Endothelial cell of umbilical vein (primary cell): ENCODE measurements around the gene SRGAP3. TPM values are rescaled to one million over a fixed set of nuclear protein-coding genes. Genes with fewer than 3 reads are reported as not detected.

Source experiments
- BruUV-seq: library from RNA; stranded (reverse); fragments of 400-500 nt; replicated peaks from 2 replicates; lab custom pipeline; 2021; lab: Mats Ljungman, UMichigan
- CTCF ChIA-PET: fragments of 300-600, 350-600 bp; sonication (Branson Sonifier 250); formaldehyde crosslinking; loops from one replicate; lab custom pipeline; 2021; ENCODE audit warnings: antibody characterized with exemption, inconsistent platforms; lab: Charles Lee
- POLR2A ChIA-PET: fragments of 300-600, 350-600 bp; sonication (Branson Sonifier 250); formaldehyde crosslinking; loops from one replicate; lab custom pipeline; 2021; ENCODE audit warnings: antibody characterized with exemption, inconsistent platforms; lab: Charles Lee
- DNase-seq: peaks from one replicate; pipeline ENCODE4 v3.0.0-alpha.2; 2011; ENCODE audit warnings: low read depth, low spot score
- FAIRE-seq: peaks from 2 replicates; lab custom pipeline; 2011; peaks lifted over from hg19 to GRCh38; lab: Jason Lieb, UNC
- H2AFZ ChIP-seq: 2 replicates; pipeline ENCODE4 v1.6.0; 2012; ENCODE audit warnings: low read depth, low read length, control low read depth, inconsistent platforms
- H3K27ac ChIP-seq: 2 replicates; pipeline ENCODE4 v1.5.1; 2011; ENCODE audit warnings: low read depth, mild to moderate bottlenecking, control low read depth, low read length, moderate library complexity; ENCODE audit not compliant: insufficient read depth
- H3K27me3 ChIP-seq, 2 experiments: 2 replicates each; pipeline versions ENCODE4 v1.6.0 to v1.6.1; 2011; ENCODE audit warnings: low read length in 2 of 2, mixed read lengths in 1 of 2; ENCODE audit not compliant: control insufficient read depth in 2 of 2, insufficient read depth in 2 of 2
- H3K36me3 ChIP-seq, 2 experiments: 2 replicates in 1 of 2; 3 replicates in 1 of 2; pipeline ENCODE4 v1.5.1; 2011; ENCODE audit warnings: low read length in 2 of 2, mild to moderate bottlenecking in 1 of 2, moderate library complexity in 1 of 2; ENCODE audit not compliant: control insufficient read depth in 2 of 2, insufficient read depth in 2 of 2; ENCODE audit errors: extremely low read depth in 1 of 2
- H3K4me1 ChIP-seq: 3 replicates; pipeline ENCODE4 v1.5.1; 2011; ENCODE audit warnings: mild to moderate bottlenecking, low read length; ENCODE audit not compliant: control insufficient read depth, insufficient read depth; ENCODE audit errors: extremely low read depth
- H3K4me2 ChIP-seq: 2 replicates; pipeline ENCODE4 v1.6.1; 2011; ENCODE audit warnings: low read length, control low read depth, mixed read lengths; ENCODE audit not compliant: insufficient read depth
- H3K4me3 ChIP-seq, 3 experiments: fragments of 200-600 bp in 1 of 3; sonication (generic), shearing (Covaris generic) in 1 of 3; replicated peaks in 1 of 3; 2 replicates each; pipeline ENCODE4 v1.5.1; 2011 to 2016; ENCODE audit warnings: control low read depth in 3 of 3, low read length in 3 of 3, mild to moderate bottlenecking in 2 of 3, inconsistent platforms in 1 of 3, low read depth in 1 of 3, moderate library complexity in 1 of 3; ENCODE audit not compliant: insufficient read depth in 1 of 3
- H3K79me2 ChIP-seq: 2 replicates; pipeline ENCODE4 v1.6.0; 2012; ENCODE audit warnings: low read length, inconsistent platforms; ENCODE audit not compliant: control insufficient read depth, insufficient read depth
- H3K9ac ChIP-seq: replicated peaks from 2 replicates; pipeline ENCODE3; 2011; ENCODE audit warnings: low read length, control low read depth; ENCODE audit not compliant: insufficient read depth; ENCODE audit errors: extremely low read depth
- H3K9me1 ChIP-seq: replicated peaks from 3 replicates; pipeline ENCODE4 v1.6.0; 2011; ENCODE audit warnings: mild to moderate bottlenecking, low read length; ENCODE audit not compliant: control insufficient read depth, insufficient read depth; ENCODE audit errors: extremely low read depth
- H3K9me3 ChIP-seq: replicated peaks from 2 replicates; pipeline ENCODE4 v1.5.1; 2012; ENCODE audit warnings: low read length, inconsistent platforms; ENCODE audit not compliant: control insufficient read depth, insufficient read depth
- H4K20me1 ChIP-seq: replicated peaks from 2 replicates; pipeline ENCODE3; 2011; ENCODE audit warnings: mild to moderate bottlenecking, low read length; ENCODE audit not compliant: control insufficient read depth, insufficient read depth; ENCODE audit errors: extremely low read depth
- EZH2 ChIP-seq: IDR thresholded peaks from 2 replicates; pipeline ENCODE4 v1.6.1; 2012; ENCODE audit warnings: borderline replicate concordance, low read depth, mild to moderate bottlenecking, moderate library complexity, low read length, inconsistent platforms; ENCODE audit not compliant: severe bottlenecking
- FOS ChIP-seq: IDR thresholded peaks from 2 replicates; pipeline ENCODE4 v1.6.1; 2011; ENCODE audit warnings: mild to moderate bottlenecking, low read length, moderate library complexity, borderline replicate concordance; ENCODE audit not compliant: insufficient read depth
- GATA2 ChIP-seq: IDR thresholded peaks from 2 replicates; pipeline ENCODE4 v1.7.0; 2011; ENCODE audit warnings: low read depth, mild to moderate bottlenecking, moderate library complexity, mixed read lengths, low read length; ENCODE audit not compliant: insufficient read length, insufficient read depth
- JUN ChIP-seq: IDR thresholded peaks from 2 replicates; pipeline ENCODE4 v1.6.1; 2011; ENCODE audit warnings: borderline replicate concordance, low read depth; ENCODE audit not compliant: insufficient read length, insufficient read depth
- MYC ChIP-seq: IDR thresholded peaks from one replicate; pipeline ENCODE4 v1.6.1; 2011; ENCODE audit warnings: mild to moderate bottlenecking, low read depth, low read length
- POLR2A ChIP-seq: IDR thresholded peaks from 2 replicates; pipeline ENCODE4 v1.6.1; 2012; ENCODE audit warnings: low read depth, mild to moderate bottlenecking, control low read depth, low read length
- POLR2AphosphoS5 ChIP-seq: IDR thresholded peaks from 2 replicates; pipeline ENCODE4 v1.6.1; 2012; ENCODE audit warnings: low read depth, mild to moderate bottlenecking, control low read depth, low read length, moderate library complexity; ENCODE audit not compliant: insufficient read depth
- dilution Hi-C: fragments of 300-500 bp; cut with MboI; formaldehyde crosslinking; loops from one replicate; pipeline ENCODE4 v1.15.0; 2019; ENCODE audit warnings: low sequenced_read_pairs; ENCODE audit not compliant: extremely low pct_ligation_motif_present
- intact Hi-C: fragments of 100-400 bp; cut with micrococcal nuclease; formaldehyde crosslinking; loops from one replicate; pipeline ENCODE4 v1.10.0; 2022
- polyA plus RNA-seq, 4 experiments: library from polyadenylated mRNA; depleted of rRNA in 3 of 4; stranded (reverse) in 3 of 4; unstranded in 1 of 4; fragments of >200 nt; gene quantifications; 2 replicates each; pipeline versions ENCODE4 v1.2.1 to v1.2.3, GENCODE V29; 2011 to 2012; ENCODE audit warnings: missing spikeins in 1 of 4
- total RNA-seq: library from RNA; stranded (reverse); gene quantifications from 2 replicates; pipeline ENCODE4 v1.2.3, GENCODE V29; 2021
- TF ChIP-seq, protein P1 (sequence below), 2 donors: IDR thresholded peaks; 1 replicate in 1 of 2; 2 replicates in 1 of 2; pipeline ENCODE4 v1.5.1; 2011; ENCODE audit warnings: low read length in 2 of 2, mild to moderate bottlenecking in 2 of 2, moderate library complexity in 2 of 2, control low read depth in 1 of 2, inconsistent platforms in 1 of 2, low read depth in 1 of 2; ENCODE audit not compliant: insufficient read depth in 1 of 2; ENCODE audit errors: extremely low read depth in 1 of 2
- TF ChIP-seq, protein P2 (sequence below): IDR thresholded peaks from 2 replicates; pipeline ENCODE4 v1.6.1; 2011; ENCODE audit not compliant: insufficient read depth, insufficient read length

SRGAP3 gene
- total and polyA plus RNA-seq, 2 donors (not counting 3 experiments of a cell fraction or from before 2014, with no cell fraction given): 0.06 TPM; not detected in 1

DNA sequence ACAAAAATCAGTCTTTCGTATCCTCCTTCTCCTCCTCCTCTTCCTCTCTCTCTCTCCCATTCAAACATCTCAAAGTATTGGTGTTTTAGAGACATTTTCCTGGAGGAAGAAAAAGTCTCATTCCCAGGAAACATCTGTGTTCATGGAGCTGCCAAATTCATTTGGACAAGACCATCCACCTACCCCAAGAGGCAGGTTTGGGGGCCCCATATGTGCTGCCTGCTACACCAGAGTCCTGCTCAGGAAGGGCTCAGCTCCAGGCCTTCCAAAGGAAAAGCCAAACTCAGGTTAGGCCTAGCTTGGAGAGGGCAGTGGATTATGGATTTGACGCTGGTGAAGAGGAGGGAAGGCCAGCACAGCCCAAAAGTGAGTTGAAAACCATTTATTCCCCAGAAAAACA is 131.2 kb downstream of the SRGAP3 start:
- Histone ChIP-seq H4K20me1 (no peaks in the 10 kb centered on the region), H3K4me3 (no peak overlapping the region), H3K79me2 (no peaks in the 10 kb centered on the region), H3K4me1 (no peaks in the 10 kb centered on the region), H3K9me1 (no peaks in the 10 kb centered on the region), H2AFZ (no peak overlapping the region), H3K27me3 (no peaks in the 10 kb centered on the region), H3K4me2 (no peak overlapping the region), H3K27ac (no peak overlapping the region), H3K36me3 (no peaks in the 10 kb centered on the region), H3K9ac (no peak overlapping the region), H3K9me3 (no peaks in the 10 kb centered on the region)
- CTCF ChIA-PET: no interaction called here
- POLR2A ChIA-PET: interaction anchor here (0.6 kb wide), 1 partner anchor 58 kb away, joined by 3 read pairs; no protein-coding TSS in a partner anchor
- no peak for DNase-seq
- intact Hi-C loops (no loop called here), dilution Hi-C loops (no loop called here)
- TF ChIP-seq MYC (no peak), POLR2AphosphoS5 (no peak), FOS (no peak), EZH2 (no peak), JUN (no peak), POLR2A (no peak)
- TF ChIP-seq, protein P1, sequence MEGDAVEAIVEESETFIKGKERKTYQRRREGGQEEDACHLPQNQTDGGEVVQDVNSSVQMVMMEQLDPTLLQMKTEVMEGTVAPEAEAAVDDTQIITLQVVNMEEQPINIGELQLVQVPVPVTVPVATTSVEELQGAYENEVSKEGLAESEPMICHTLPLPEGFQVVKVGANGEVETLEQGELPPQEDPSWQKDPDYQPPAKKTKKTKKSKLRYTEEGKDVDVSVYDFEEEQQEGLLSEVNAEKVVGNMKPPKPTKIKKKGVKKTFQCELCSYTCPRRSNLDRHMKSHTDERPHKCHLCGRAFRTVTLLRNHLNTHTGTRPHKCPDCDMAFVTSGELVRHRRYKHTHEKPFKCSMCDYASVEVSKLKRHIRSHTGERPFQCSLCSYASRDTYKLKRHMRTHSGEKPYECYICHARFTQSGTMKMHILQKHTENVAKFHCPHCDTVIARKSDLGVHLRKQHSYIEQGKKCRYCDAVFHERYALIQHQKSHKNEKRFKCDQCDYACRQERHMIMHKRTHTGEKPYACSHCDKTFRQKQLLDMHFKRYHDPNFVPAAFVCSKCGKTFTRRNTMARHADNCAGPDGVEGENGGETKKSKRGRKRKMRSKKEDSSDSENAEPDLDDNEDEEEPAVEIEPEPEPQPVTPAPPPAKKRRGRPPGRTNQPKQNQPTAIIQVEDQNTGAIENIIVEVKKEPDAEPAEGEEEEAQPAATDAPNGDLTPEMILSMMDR (IDR thresholded peaks at IDR 0.05; ENCODE audit: extremely low read depth in 1 of 2, insufficient read depth in 1 of 2, low read depth in 1 of 2, low read length in 2 of 2): no peak
- no peak for FAIRE-seq
- no TSS peak for BruUV-seq

DNA sequence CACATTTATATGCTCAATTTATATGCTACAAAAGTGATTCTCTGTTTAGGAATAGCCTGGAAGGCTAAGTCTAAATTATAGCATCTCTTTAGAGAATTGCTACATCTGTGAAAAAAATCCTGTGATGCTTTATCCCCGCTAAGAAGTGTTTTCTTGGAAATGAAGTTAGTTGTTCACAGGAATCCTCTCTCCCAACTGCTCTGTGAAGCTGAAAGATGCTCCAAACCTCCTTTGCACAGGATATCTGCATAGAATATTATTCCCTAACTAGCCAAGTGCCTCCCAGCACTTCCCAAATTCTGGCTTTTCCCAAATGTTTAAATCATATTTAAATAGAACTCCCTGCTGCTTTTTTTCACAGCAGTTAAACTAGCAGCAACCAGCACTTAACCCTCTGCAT is 132.2 kb downstream of the SRGAP3 start:
- Histone ChIP-seq H3K9me3 (no peaks in the 10 kb centered on the region), H3K27ac (no peak overlapping the region), H3K9me1 (no peaks in the 10 kb centered on the region), H3K9ac (no peak overlapping the region), H3K4me1 (no peaks in the 10 kb centered on the region), H3K36me3 (no peaks in the 10 kb centered on the region), H3K4me3 (no peak overlapping the region), H3K27me3 (no peaks in the 10 kb centered on the region), H2AFZ (no peak overlapping the region), H3K79me2 (no peaks in the 10 kb centered on the region), H3K4me2 (no peak overlapping the region), H4K20me1 (no peaks in the 10 kb centered on the region)
- DNase-seq (no peak), FAIRE-seq (no peak)
- POLR2A ChIA-PET: no interaction called here
- CTCF ChIA-PET: no interaction called here
- BruUV-seq: no TSS peak
- TF ChIP-seq MYC: no peak
- no peak for TF ChIP-seq POLR2A
- no peak for TF ChIP-seq GATA2
- TF ChIP-seq JUN: no peak
- no peak for TF ChIP-seq FOS
- no peak for TF ChIP-seq EZH2
- TF ChIP-seq POLR2AphosphoS5: no peak
- TF ChIP-seq, protein P1 (IDR thresholded peaks at IDR 0.05; ENCODE audit: extremely low read depth in 1 of 2, insufficient read depth in 1 of 2, low read depth in 1 of 2, low read length in 2 of 2): no peak
- TF ChIP-seq, protein P2, sequence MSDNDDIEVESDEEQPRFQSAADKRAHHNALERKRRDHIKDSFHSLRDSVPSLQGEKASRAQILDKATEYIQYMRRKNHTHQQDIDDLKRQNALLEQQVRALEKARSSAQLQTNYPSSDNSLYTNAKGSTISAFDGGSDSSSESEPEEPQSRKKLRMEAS: no peak
- intact Hi-C loops (no loop called here), dilution Hi-C loops (no loop called here)
